Kidney (tissue), 14 donors: ENCODE measurements around the gene KRT35. TPM values are rescaled to one million over a fixed set of nuclear protein-coding genes. Genes with fewer than 3 reads are reported as not detected.

ENCODE experiments used
- DNase-seq, 5 donors: peaks; one replicate each; pipeline ENCODE4 v3.0.0-alpha.2; 2013 to 2020
- FAIRE-seq: peaks from 2 replicates; lab custom pipeline; 2012; peaks lifted over from hg19 to GRCh38; lab: Jason Lieb, UNC
- H3K27ac ChIP-seq, 2 donors: one replicate each; pipeline ENCODE4 v1.7.0; 2013; ENCODE audit warnings: low read depth in 2 of 2, low read length in 2 of 2, inconsistent platforms in 1 of 2
- H3K27me3 ChIP-seq: one replicate; pipeline ENCODE4 v1.7.1; 2013; ENCODE audit warnings: low read length, inconsistent platforms; ENCODE audit not compliant: control insufficient read depth, insufficient read depth
- H3K36me3 ChIP-seq, 3 donors: one replicate each; pipeline versions ENCODE4 v1.7.0 to v1.7.1; 2013; ENCODE audit warnings: low read length in 3 of 3, control low read depth in 1 of 3, inconsistent platforms in 1 of 3; ENCODE audit not compliant: insufficient read depth in 3 of 3, control insufficient read depth in 2 of 3
- H3K4me1 ChIP-seq, 3 donors: one replicate each; pipeline versions ENCODE4 v1.7.0 to v1.7.1; 2013; ENCODE audit warnings: low read length in 3 of 3, inconsistent platforms in 1 of 3, low read depth in 1 of 3; ENCODE audit not compliant: control insufficient read depth in 2 of 3, insufficient read depth in 2 of 3
- H3K4me3 ChIP-seq, 3 donors: one replicate each; pipeline versions ENCODE4 v1.7.0 to v1.8.1; 2013; ENCODE audit warnings: low read length in 3 of 3, control low read depth in 1 of 3, inconsistent platforms in 1 of 3
- H3K9ac ChIP-seq, 3 donors: one replicate each; pipeline versions ENCODE4 v1.7.0 to v1.7.1; 2013; ENCODE audit warnings: low read length in 3 of 3, control low read depth in 1 of 3, inconsistent platforms in 1 of 3
- H3K9me3 ChIP-seq, 3 donors: one replicate each; pipeline versions ENCODE4 v1.7.0 to v1.7.1; 2013; ENCODE audit warnings: low read length in 3 of 3, control low read depth in 1 of 3, inconsistent platforms in 1 of 3; ENCODE audit not compliant: control insufficient read depth in 2 of 3, insufficient read depth in 1 of 3
- intact Hi-C: fragments of 100-400 bp; cut with DNase I; formaldehyde crosslinking; loops from one replicate; pipeline ENCODE4 v1.11.1; 2022
- polyA plus RNA-seq: library from polyadenylated mRNA; stranded (reverse); fragments of 350-450 nt; fragmentation: Illumina TruSeq; extraction: RNeasy Lipid Tissue Mini Kit (QIAGEN cat#74804); gene quantifications from one replicate; pipeline ENCODE4 v1.2.3, GENCODE V29; 2014; ENCODE audit warnings: low read depth, low replicate concordance; ENCODE audit not compliant: insufficient read depth
- total RNA-seq: library from RNA; stranded (reverse); fragmentation: NEBNext Ultra II Directional; extraction: Animal tissue kit (Norgen Biotek cat#: 25700); gene quantifications from one replicate; pipeline ENCODE4 v1.2.1, GENCODE V29; 2021
- TF ChIP-seq, protein P1 (sequence below): IDR thresholded peaks from 3 replicates; pipeline ENCODE4 v1.5.1; 2012; ENCODE audit warnings: mild to moderate bottlenecking, moderate library complexity, borderline replicate concordance; ENCODE audit not compliant: insufficient read depth; ENCODE audit errors: extremely low read depth
- donor health status: control.
- donor health status: control.
- donor health status: control.
- donor health status: control.
- donor health status: control.
- donor health status: DM: yes; HTN: yes; CAD: no.
- donor health status: Normal renal cell carcinoma (clear cell type).

KRT35 gene
- total and polyA plus RNA-seq, 2 donors from 2014 or later: not detected

DNA sequence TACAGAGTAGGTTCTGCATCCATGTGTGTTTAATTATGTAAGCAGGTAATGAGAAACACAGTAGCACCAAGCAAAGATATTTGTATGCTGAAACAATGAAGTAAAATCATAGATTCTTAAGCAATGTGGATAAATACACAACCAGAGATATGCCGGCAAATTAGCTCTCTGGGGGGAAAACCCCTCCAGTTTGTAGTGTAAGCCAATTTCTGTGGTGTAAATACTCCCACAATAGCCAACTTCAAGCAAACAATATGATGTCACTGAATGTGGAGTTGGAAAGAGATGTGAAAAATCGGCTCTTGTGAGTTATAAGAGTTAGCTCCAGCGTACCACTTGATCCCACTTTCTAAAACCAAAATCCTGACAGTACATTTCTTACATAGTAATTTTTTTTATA, 36.3 kb downstream of the KRT35 start:
- no peaks in the 10 kb centered on the region for H3K4me1 ChIP-seq
- TF ChIP-seq, protein P1, sequence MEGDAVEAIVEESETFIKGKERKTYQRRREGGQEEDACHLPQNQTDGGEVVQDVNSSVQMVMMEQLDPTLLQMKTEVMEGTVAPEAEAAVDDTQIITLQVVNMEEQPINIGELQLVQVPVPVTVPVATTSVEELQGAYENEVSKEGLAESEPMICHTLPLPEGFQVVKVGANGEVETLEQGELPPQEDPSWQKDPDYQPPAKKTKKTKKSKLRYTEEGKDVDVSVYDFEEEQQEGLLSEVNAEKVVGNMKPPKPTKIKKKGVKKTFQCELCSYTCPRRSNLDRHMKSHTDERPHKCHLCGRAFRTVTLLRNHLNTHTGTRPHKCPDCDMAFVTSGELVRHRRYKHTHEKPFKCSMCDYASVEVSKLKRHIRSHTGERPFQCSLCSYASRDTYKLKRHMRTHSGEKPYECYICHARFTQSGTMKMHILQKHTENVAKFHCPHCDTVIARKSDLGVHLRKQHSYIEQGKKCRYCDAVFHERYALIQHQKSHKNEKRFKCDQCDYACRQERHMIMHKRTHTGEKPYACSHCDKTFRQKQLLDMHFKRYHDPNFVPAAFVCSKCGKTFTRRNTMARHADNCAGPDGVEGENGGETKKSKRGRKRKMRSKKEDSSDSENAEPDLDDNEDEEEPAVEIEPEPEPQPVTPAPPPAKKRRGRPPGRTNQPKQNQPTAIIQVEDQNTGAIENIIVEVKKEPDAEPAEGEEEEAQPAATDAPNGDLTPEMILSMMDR: no peak
- no peak overlapping the region for H3K9ac ChIP-seq
- no peaks in the 10 kb centered on the region for H3K9me3 ChIP-seq
- intact Hi-C loops: no loop called here
- no peak for FAIRE-seq
- H3K27ac ChIP-seq: no peak overlapping the region
- H3K4me3 ChIP-seq: no peak overlapping the region
- no peaks in the 10 kb centered on the region for H3K27me3 ChIP-seq
- no peaks in the 10 kb centered on the region for H3K36me3 ChIP-seq
- no peak for DNase-seq

- Histone ChIP-seq H3K27me3 (no peaks in the 10 kb centered on the region), H3K9ac (no peak overlapping the region), H3K4me1 (no peaks in the 10 kb centered on the region), H3K9me3 (no peaks in the 10 kb centered on the region), H3K27ac (no peak overlapping the region), H3K36me3 (no peaks in the 10 kb centered on the region), H3K4me3 (no peak overlapping the region)
- no peak for DNase-seq
- no peak for FAIRE-seq
- TF ChIP-seq, protein P1: no peak
- intact Hi-C loops: no loop called here
Measured at GRCh38 chr17:41444186-41444585, 36.8 kb downstream of the KRT35 start.

GRCh38 chr17:41442739-41443138, 38.2 kb downstream of the KRT35 start:
- TF ChIP-seq, protein P1: no peak
- no peaks in the 10 kb centered on the region for H3K4me1 ChIP-seq
- no peak overlapping the region for H3K27ac ChIP-seq
- FAIRE-seq: no peak
- H3K27me3 ChIP-seq: no peaks in the 10 kb centered on the region
- intact Hi-C loops: no loop called here
- H3K4me3 ChIP-seq: no peak overlapping the region
- no peaks in the 10 kb centered on the region for H3K9me3 ChIP-seq
- DNase-seq: no peak
- H3K36me3 ChIP-seq: no peaks in the 10 kb centered on the region
- no peak overlapping the region for H3K9ac ChIP-seq

GRCh38 chr17:41440531-41441033, 40.4 kb downstream of the KRT35 start, which contains the start of gene KRT38:
TSS of gene KRT38 (minus strand) at chr17:41440983. CDS start at chr17:41440921, 62 bp downstream.
- Histone ChIP-seq H3K27ac (no peak within 1 kb of the TSS), H3K9ac (no peak within 1 kb of the TSS), H3K4me1 (no peaks in the 10 kb centered on the region), H3K9me3 (no peaks in the 10 kb centered on the region), H3K4me3 (no peak within 1 kb of the TSS), H3K36me3 (no peaks in the 10 kb centered on the region), H3K27me3 (no peaks in the 10 kb centered on the region)
- intact Hi-C loops: no loop called here
- DNase-seq (no peak), FAIRE-seq (no peak)
- TF ChIP-seq, protein P1: no peak
